Measurements from ENCODE around the gene FBXW8.

Gene FBXW8

GRCh38 chr12:116927244-116927940 is 16.6 kb downstream of the FBXW8 start:
- Histone ChIP-seq H3K27me3 (ENCODE audit: control insufficient read depth in 3 of 3, insufficient read depth in 3 of 3, low read depth in 1 of 3, low read length in 3 of 3) (no peaks in the 10 kb centered on the region), H4K91ac (ENCODE audit: low read depth, low read length, poor library complexity) (no peak overlapping the region), H3K9me3 (replicated peaks in 1 of 2; ENCODE audit: control insufficient read depth in 2 of 2, insufficient read depth in 1 of 2, low read depth in 1 of 2, low read length in 2 of 2) (no peaks in the 10 kb centered on the region), H3K4me3 (ENCODE audit: low read length in 2 of 2) (no peak overlapping the region), H2BK120ac (ENCODE audit: low read depth, low read length) (no peak overlapping the region), H3K23ac (ENCODE audit: low read depth, low read length, poor library complexity) (no peak overlapping the region), H4K8ac (ENCODE audit: low read depth, low read length) (no peak overlapping the region), H2BK12ac (ENCODE audit: low read length) (no peak overlapping the region), H3K4me1 (ENCODE audit: control insufficient read depth in 2 of 2, insufficient read depth in 1 of 2, low read depth in 1 of 2, low read length in 2 of 2) (peaks cover 0 to 6% of the 10 kb centered on the region in 2 donors), H2BK5ac (ENCODE audit: low read length) (no peak overlapping the region), H3K9ac (ENCODE audit: low read depth, low read length, poor library complexity) (no peak overlapping the region), H3K79me1 (ENCODE audit: low read depth, low read length) (no peaks in the 10 kb centered on the region), H2AFZ (ENCODE audit: low read length) (no peak overlapping the region), H3K36me3 (replicated peaks in 1 of 2; ENCODE audit: control insufficient read depth in 2 of 2, insufficient read depth in 2 of 2, low read length in 2 of 2) (peaks cover 9 to 66% of the 10 kb centered on the region in 2 donors), H3K18ac (ENCODE audit: low read length) (no peak overlapping the region), H3K14ac (ENCODE audit: low read length) (no peak overlapping the region), H3K4ac (ENCODE audit: low read length) (no peak overlapping the region), H3K27ac (replicated peaks; ENCODE audit: low read length) (no peak overlapping the region), H2AK5ac (ENCODE audit: low read depth, low read length) (no peak overlapping the region), H2BK15ac (ENCODE audit: low read length) (no peak overlapping the region), H3K4me2 (ENCODE audit: insufficient read depth, low read length, poor library complexity, severe bottlenecking) (no peak overlapping the region)
- DNase-seq (ENCODE audit: low spot score) = no peak
- no CpG with 5 or more reads among the region's 9 CpGs for WGBS, 2 donors (ENCODE audit: extremely low coverage in 2 of 2, insufficient read length in 2 of 2, insufficient replicate concordance in 1 of 2)

DNA sequence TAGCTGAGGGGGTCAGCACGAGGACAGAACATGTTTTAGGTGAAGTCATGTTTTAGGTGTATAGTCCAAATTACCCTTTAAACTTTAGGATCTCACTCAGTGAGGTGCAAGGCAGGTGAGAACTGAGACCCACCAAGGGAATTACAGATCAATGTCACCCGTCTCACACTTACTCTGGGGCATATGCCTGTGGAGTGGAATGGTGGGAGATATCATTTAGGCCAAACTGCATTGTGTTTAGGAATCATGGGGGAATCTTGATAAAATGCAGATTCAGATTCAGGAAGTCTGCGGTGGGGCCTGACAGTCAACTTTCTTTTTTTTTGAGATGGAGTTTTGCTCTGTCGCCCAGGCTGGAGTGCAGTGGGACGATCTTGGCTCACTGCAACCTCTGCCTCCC is 17.8 kb downstream of the FBXW8 start:
- Histone ChIP-seq H3K27ac (replicated peaks; ENCODE audit: low read length) (no peak overlapping the region), H2BK15ac (ENCODE audit: low read length) (no peak overlapping the region), H2BK5ac (ENCODE audit: low read length) (no peak overlapping the region), H4K91ac (ENCODE audit: low read depth, low read length, poor library complexity) (no peak overlapping the region), H3K23ac (ENCODE audit: low read depth, low read length, poor library complexity) (no peak overlapping the region), H4K8ac (ENCODE audit: low read depth, low read length) (no peak overlapping the region), H3K79me1 (ENCODE audit: low read depth, low read length) (no peaks in the 10 kb centered on the region), H3K9ac (ENCODE audit: low read depth, low read length, poor library complexity) (no peak overlapping the region), H3K4ac (ENCODE audit: low read length) (no peak overlapping the region), H2AFZ (ENCODE audit: low read length) (no peak overlapping the region), H3K4me1 (ENCODE audit: control insufficient read depth in 2 of 2, insufficient read depth in 1 of 2, low read depth in 1 of 2, low read length in 2 of 2) (peaks cover 0 to 6% of the 10 kb centered on the region in 2 donors), H2BK120ac (ENCODE audit: low read depth, low read length) (no peak overlapping the region), H3K18ac (ENCODE audit: low read length) (no peak overlapping the region), H2BK12ac (ENCODE audit: low read length) (no peak overlapping the region), H3K14ac (ENCODE audit: low read length) (no peak overlapping the region), H2AK5ac (ENCODE audit: low read depth, low read length) (no peak overlapping the region), H3K36me3 (replicated peaks in 1 of 2; ENCODE audit: control insufficient read depth in 2 of 2, insufficient read depth in 2 of 2, low read length in 2 of 2) (peaks cover 9 to 69% of the 10 kb centered on the region in 2 donors), H3K4me2 (ENCODE audit: insufficient read depth, low read length, poor library complexity, severe bottlenecking) (no peak overlapping the region), H3K4me3 (ENCODE audit: low read length in 2 of 2) (no peak overlapping the region), H3K27me3 (ENCODE audit: control insufficient read depth in 3 of 3, insufficient read depth in 3 of 3, low read depth in 1 of 3, low read length in 3 of 3) (no peaks in the 10 kb centered on the region), H3K9me3 (replicated peaks in 1 of 2; ENCODE audit: control insufficient read depth in 2 of 2, insufficient read depth in 1 of 2, low read depth in 1 of 2, low read length in 2 of 2) (no peaks in the 10 kb centered on the region)
- WGBS, 2 donors (ENCODE audit: extremely low coverage in 2 of 2, insufficient read length in 2 of 2, insufficient replicate concordance in 1 of 2) = no CpG with 5 or more reads among the region's 5 CpGs
- no peak for DNase-seq (ENCODE audit: low spot score)

- DNase-seq (ENCODE audit: low spot score) = no peak
- H2BK12ac ChIP-seq (ENCODE audit: low read length) = no peak overlapping the region
- H3K9me3 ChIP-seq (replicated peaks in 1 of 2; ENCODE audit: control insufficient read depth in 2 of 2, insufficient read depth in 1 of 2, low read depth in 1 of 2, low read length in 2 of 2) = no peaks in the 10 kb centered on the region
These were observed 19.1 kb downstream of the FBXW8 start for GRCh38 chr12:116929885-116930284.

DNA sequence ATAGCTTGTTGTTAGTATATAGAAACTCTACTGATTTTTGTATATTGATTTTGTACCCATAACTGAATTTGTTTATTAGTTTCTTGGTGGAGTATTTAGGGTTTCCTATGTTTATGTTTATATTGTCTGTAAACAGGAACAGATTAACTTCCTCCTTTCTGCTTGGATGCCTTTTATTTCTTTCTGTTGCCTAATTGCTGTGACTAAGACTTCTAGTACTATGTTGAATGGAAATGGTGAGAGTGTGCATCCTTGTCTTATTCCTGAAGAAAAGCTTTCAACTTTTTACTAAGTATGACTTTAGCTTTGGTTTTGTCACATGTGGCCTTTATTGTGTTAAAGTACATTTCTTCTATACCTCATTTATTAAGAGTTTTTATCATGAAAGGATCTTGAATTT is 20.9 kb downstream of the FBXW8 start:
- Histone ChIP-seq H2AK5ac (ENCODE audit: low read depth, low read length) (no peak overlapping the region), H2BK120ac (ENCODE audit: low read depth, low read length) (no peak overlapping the region), H4K91ac (ENCODE audit: low read depth, low read length, poor library complexity) (no peak overlapping the region), H4K8ac (ENCODE audit: low read depth, low read length) (no peak overlapping the region), H2BK5ac (ENCODE audit: low read length) (no peak overlapping the region), H2BK12ac (ENCODE audit: low read length) (no peak overlapping the region), H3K4me3 (ENCODE audit: low read length in 2 of 2) (no peak overlapping the region), H2BK15ac (ENCODE audit: low read length) (no peak overlapping the region), H3K4me1 (ENCODE audit: control insufficient read depth in 2 of 2, insufficient read depth in 1 of 2, low read depth in 1 of 2, low read length in 2 of 2) (no peaks in the 10 kb centered on the region), H3K4ac (ENCODE audit: low read length) (no peak overlapping the region), H3K79me1 (ENCODE audit: low read depth, low read length) (no peaks in the 10 kb centered on the region), H3K23ac (ENCODE audit: low read depth, low read length, poor library complexity) (no peak overlapping the region), H3K14ac (ENCODE audit: low read length) (no peak overlapping the region), H3K9me3 (replicated peaks in 1 of 2; ENCODE audit: control insufficient read depth in 2 of 2, insufficient read depth in 1 of 2, low read depth in 1 of 2, low read length in 2 of 2) (peaks cover 3 to 5% of the 10 kb centered on the region in 2 donors), H3K36me3 (replicated peaks in 1 of 2; ENCODE audit: control insufficient read depth in 2 of 2, insufficient read depth in 2 of 2, low read length in 2 of 2) (peaks cover 9 to 90% of the 10 kb centered on the region in 2 donors), H3K9ac (ENCODE audit: low read depth, low read length, poor library complexity) (no peak overlapping the region), H3K18ac (ENCODE audit: low read length) (no peak overlapping the region), H3K27me3 (ENCODE audit: control insufficient read depth in 3 of 3, insufficient read depth in 3 of 3, low read depth in 1 of 3, low read length in 3 of 3) (no peaks in the 10 kb centered on the region), H3K4me2 (ENCODE audit: insufficient read depth, low read length, poor library complexity, severe bottlenecking) (no peak overlapping the region), H2AFZ (ENCODE audit: low read length) (no peak overlapping the region), H3K27ac (replicated peaks; ENCODE audit: low read length) (no peak overlapping the region)
- DNase-seq (ENCODE audit: low spot score) = no peak

More at GRCh38 chr12:116929885-116930284, 19.1 kb downstream of the FBXW8 start:
- Histone ChIP-seq H3K18ac (ENCODE audit: low read length) (no peak overlapping the region), H3K4me2 (ENCODE audit: insufficient read depth, low read length, poor library complexity, severe bottlenecking) (no peak overlapping the region), H4K8ac (ENCODE audit: low read depth, low read length) (no peak overlapping the region), H2BK15ac (ENCODE audit: low read length) (no peak overlapping the region), H3K27me3 (ENCODE audit: control insufficient read depth in 3 of 3, insufficient read depth in 3 of 3, low read depth in 1 of 3, low read length in 3 of 3) (no peaks in the 10 kb centered on the region), H3K27ac (replicated peaks; ENCODE audit: low read length) (no peak overlapping the region), H3K4me3 (ENCODE audit: low read length in 2 of 2) (no peak overlapping the region), H3K79me1 (ENCODE audit: low read depth, low read length) (no peaks in the 10 kb centered on the region), H4K91ac (ENCODE audit: low read depth, low read length, poor library complexity) (no peak overlapping the region), H2AFZ (ENCODE audit: low read length) (no peak overlapping the region), H2AK5ac (ENCODE audit: low read depth, low read length) (no peak overlapping the region), H3K4me1 (ENCODE audit: control insufficient read depth in 2 of 2, insufficient read depth in 1 of 2, low read depth in 1 of 2, low read length in 2 of 2) (peaks cover 0 to 5% of the 10 kb centered on the region in 2 donors), H3K4ac (ENCODE audit: low read length) (no peak overlapping the region), H3K9ac (ENCODE audit: low read depth, low read length, poor library complexity) (no peak overlapping the region), H2BK120ac (ENCODE audit: low read depth, low read length) (no peak overlapping the region), H3K23ac (ENCODE audit: low read depth, low read length, poor library complexity) (no peak overlapping the region), H2BK5ac (ENCODE audit: low read length) (no peak overlapping the region), H3K36me3 (replicated peaks in 1 of 2; ENCODE audit: control insufficient read depth in 2 of 2, insufficient read depth in 2 of 2, low read length in 2 of 2) (peaks cover 9 to 81% of the 10 kb centered on the region in 2 donors), H3K14ac (ENCODE audit: low read length) (no peak overlapping the region)

Data from neuronal stem cell (in vitro differentiated cells).